Right ventricle myocardium inferior (tissue), 1 donor: Measurements from ENCODE around the gene ELMO1. TPM values are rescaled to one million over a fixed set of nuclear protein-coding genes. Genes with fewer than 3 reads are reported as not detected.

ENCODE experiments used
- ATAC-seq: fragments of 200-7000 bp; cut with Tn5 transposase; one replicate; pipeline ENCODE4 v1.9.1; 2020; ENCODE audit warnings: mild to moderate bottlenecking, moderate library complexity
- DNase-seq: peaks from one replicate; pipeline ENCODE4 v3.0.0; 2021; ENCODE audit errors: missing footprints
- intact Hi-C: fragments of 100-400 bp; cut with DNase I; formaldehyde crosslinking; loops from one replicate; pipeline ENCODE4 v1.11.0; 2022
- total RNA-seq: library from RNA; stranded (reverse); fragmentation: NEBNext Ultra II Directional; extraction: Animal tissue kit (Norgen Biotek cat#: 25700); gene quantifications from one replicate; pipeline ENCODE4 v1.2.1, GENCODE V29; 2021
- donor health status: DM: no; HTN: yes; CAD: no; lungs with severe emphysema.

The ELMO1 gene
- total RNA-seq, 1 donor from 2014 or later, result 13.8 TPM

DNA sequence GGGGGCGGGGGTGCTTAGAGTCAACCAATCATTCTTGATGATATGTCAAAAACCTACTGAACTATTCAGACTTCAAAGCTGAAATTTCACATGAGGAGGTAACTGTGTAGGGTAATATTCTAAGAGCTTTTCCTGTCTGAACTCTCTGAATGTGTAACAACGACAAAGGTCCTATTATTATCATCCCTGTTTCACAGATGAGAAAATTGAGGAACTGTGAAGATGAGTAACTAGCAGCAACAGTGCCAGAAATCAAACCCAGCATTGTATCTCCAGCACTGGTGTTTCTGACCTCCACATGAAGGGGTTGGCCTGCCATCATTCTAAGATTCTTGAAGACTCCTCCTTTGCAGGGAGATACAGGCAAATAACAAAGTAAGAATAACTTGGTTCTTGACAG, 429.7 kb downstream of the ELMO1 start:
- intact Hi-C loops, result no loop called here
- ATAC-seq, result no peak
- DNase-seq, result no peak

- ATAC-seq (no peak), DNase-seq (no peak)
- intact Hi-C loops, result no loop called here
These were observed 432.4 kb downstream of the ELMO1 start for GRCh38 chr7:37016064-37016878.

GRCh38 chr7:37015353-37016034, 433.2 kb downstream of the ELMO1 start:
- ATAC-seq, result no peak
- intact Hi-C loops, result no loop called here
- no peak for DNase-seq

GRCh38 chr7:37013771-37014170, 434.9 kb downstream of the ELMO1 start:
- DNase-seq (no peak), ATAC-seq (no peak)
- intact Hi-C loops, result no loop called here

GRCh38 chr7:37011151-37011890, 437.3 kb downstream of the ELMO1 start:
- DNase-seq (no peak), ATAC-seq (no peak)
- intact Hi-C loops, result no loop called here

DNA sequence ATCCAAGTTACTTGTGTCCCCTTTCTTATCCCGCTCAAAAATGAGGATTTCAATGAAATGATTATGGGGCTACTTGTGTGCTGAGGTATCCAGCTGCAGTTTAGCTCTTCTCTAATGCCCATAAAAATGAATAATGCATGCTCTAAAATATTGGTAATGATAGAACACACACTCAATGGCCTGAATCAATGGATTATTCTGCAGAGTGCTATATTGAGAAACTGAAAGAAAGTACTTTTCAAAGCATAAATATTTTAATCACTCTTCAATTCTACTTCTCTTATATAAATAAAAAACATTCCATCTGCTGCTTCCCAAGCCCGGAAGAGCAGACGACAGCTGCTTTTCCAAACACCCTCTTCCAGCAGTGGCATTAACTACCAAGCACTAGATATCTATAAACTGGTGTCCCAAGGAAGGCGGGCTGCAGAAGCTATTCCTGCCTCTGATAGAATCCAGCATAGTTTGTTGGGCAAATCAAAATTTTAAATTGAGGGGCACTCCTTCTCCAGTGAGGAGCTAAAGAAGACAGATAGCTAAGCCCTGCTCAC, 439.5 kb downstream of the ELMO1 start:
- ATAC-seq, result no peak
- intact Hi-C loops, result no loop called here
- no peak for DNase-seq

- DNase-seq, result no peak
- intact Hi-C loops, result no loop called here
- no peak for ATAC-seq
These were observed 441.0 kb downstream of the ELMO1 start for GRCh38 chr7:37007691-37008090.

GRCh38 chr7:37007268-37007667, 441.4 kb downstream of the ELMO1 start:
- DNase-seq (no peak), ATAC-seq (no peak)
- intact Hi-C loops, result no loop called here

DNA sequence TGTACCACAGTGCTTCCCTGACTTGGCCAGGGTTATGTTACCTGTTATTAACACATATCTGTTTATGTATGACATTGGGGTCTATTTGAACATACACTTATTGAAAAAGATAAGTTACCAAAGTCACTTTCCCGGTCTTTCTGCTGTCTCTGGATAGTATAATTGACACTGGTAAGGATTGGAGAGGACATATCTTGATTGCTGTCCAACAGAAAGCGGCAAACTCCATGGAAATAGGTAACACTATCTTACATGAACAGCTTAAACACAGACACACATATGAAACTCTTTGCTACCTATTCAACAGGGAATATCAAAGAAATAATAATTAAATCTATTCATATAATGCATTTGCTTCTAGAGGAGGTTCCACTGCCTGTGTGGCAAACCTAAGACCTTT, 441.9 kb downstream of the ELMO1 start:
- intact Hi-C loops, result no loop called here
- no peak for DNase-seq
- ATAC-seq, result no peak

GRCh38 chr7:37000511-37000910, 448.2 kb downstream of the ELMO1 start:
- ATAC-seq (no peak), DNase-seq (no peak)
- intact Hi-C loops, result no loop called here

DNA sequence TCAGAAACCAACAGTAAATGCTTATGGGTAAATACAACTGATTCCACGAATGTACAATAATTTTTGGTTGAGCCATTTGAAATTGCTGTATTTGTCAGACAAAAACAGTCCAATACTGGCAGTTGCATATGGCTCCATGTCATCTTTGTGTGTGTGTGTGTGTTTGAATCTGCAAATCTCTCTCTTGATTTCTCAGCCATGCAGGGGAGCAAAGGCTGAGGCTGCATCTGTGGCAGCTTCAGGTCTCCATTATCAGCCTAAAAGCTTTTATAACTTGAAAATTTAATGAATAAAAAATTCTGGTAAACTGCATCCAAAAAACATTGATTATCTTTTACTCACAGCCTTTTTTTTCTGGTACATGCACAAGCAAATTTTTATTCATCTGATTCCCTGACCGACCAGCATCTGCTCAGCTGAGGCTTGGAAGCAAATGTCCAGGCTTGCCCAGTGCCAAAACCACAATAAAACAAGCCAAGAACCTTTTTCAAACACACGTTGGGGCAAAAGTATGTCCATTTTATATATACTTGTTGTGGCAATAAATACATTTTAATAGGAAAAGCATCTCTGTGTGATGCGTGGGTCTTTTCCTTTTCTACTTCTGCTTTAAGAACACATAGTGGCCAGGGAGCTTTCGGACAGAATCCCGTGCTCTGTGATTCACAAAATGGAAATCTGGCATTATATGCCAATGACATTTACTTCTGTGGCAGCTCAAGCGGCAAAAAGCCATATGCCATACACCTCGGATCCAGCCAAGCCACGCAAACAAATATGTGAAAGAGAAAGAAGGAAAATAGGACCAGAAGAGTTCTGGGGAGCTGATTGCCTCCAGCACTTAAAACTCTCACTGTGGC, 448.8 kb downstream of the ELMO1 start:
- intact Hi-C loops, result no loop called here
- DNase-seq (no peak), ATAC-seq (no peak)

DNA sequence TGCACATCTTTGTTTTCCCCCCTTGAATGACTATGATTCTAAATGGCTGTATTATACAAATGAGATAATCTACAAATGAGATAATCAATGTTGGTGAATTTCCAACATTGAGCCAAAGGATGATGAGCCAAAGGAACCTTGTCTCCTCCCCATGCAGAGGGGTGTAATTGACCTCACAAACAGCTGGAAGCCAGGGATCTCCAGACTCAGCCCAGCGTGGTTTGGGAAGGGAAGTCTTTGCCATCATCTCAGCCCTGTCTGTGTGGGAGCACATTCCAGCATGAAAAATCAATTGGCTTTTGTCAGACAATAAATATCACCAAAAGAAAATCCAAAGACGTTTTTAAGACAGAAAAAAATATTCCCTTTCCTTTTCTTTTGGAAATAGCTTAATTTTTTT, 452.9 kb downstream of the ELMO1 start:
- DNase-seq, result no peak
- intact Hi-C loops, result no loop called here
- ATAC-seq, result no peak

GRCh38 chr7:36994456-36995112, 454.1 kb downstream of the ELMO1 start:
- intact Hi-C loops, result no loop called here
- no peak for ATAC-seq

GRCh38 chr7:36986948-36987724, 461.5 kb downstream of the ELMO1 start:
- DNase-seq (no peak), ATAC-seq (peak; percentile 64)
- intact Hi-C loops, result loop anchor here (1.0 to 2.0 kb wide), 2 partner anchors 196 to 211 kb away; no protein-coding TSS in a partner anchor

More at GRCh38 chr7:36994456-36995112, 454.1 kb downstream of the ELMO1 start:
- no peak for DNase-seq

GRCh38 chr7:36986511-36986933, 462.1 kb downstream of the ELMO1 start:
- ATAC-seq (no peak), DNase-seq (no peak)
- intact Hi-C loops, result loop anchor here (2.0 kb wide), 1 partner anchor 196 kb away; no protein-coding TSS in a partner anchor

DNA sequence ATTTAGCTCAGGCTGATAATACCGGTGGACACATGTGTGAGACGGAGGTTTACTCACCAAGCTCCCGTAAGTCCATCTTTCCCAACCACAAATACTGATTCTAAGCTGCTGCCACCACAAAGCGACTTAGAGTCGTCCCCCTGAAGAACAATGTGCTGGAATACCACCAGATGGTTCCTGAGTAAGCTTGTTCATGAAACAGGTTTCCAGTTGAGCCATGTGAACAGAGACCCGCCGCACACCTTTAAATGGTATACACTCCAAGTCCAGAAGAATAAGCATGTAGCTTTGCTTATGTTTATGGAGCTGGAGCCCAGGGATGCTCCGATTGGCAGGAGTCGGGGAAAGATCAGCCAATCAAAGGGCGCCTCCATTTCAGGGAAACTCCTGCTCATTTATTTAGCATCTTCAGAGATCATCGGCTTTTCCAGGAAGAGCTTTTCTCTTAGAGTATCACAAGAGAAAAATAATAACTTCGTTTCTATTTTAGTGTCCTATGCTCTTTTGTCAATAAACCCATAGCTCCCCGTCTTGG, 462.7 kb downstream of the ELMO1 start:
- ATAC-seq (no peak), DNase-seq (no peak)
- intact Hi-C loops, result loop anchor here (2.0 kb wide), 1 partner anchor 197 kb away; no protein-coding TSS in a partner anchor

DNA sequence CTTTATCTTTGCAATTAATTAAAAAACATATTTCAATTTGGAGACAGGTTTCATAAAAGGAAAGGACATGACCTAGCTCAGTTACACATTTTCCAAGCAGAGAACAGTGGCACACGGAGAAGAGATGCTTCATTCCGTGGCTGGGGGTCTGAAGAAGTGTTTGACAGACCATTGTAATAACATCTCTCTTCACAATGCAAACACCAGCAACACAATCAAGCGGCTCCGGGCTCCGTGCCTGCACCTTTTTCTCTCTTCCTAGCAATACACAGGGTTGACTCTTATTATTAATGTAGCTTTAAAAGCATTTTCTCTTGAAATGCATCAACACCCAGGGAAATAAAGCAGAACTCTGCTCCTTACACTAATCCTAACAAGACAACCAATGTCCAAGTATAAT, 463.3 kb downstream of the ELMO1 start:
- no peak for DNase-seq
- ATAC-seq, result no peak
- intact Hi-C loops, result no loop called here
